ENCODE results near the gene TPSD1. TPM values are rescaled to one million over a fixed set of nuclear protein-coding genes. Genes with fewer than 3 reads are reported as not detected.
"Not testable (repeated sequence)": the region's sequence is repeated elsewhere in the genome, so short reads cannot be mapped to it uniquely, and the experiment has no call there.

Gene TPSD1
- total RNA-seq, 1 donor from 2014 or later = not detected

GRCh38 chr16:1271724-1272413 is 16.0 kb downstream of the TPSD1 start:
- H3K4me3 Mint-ChIP-seq; H3K27me3 Mint-ChIP-seq; DNase-seq; H3K4me1 Mint-ChIP-seq; H3K9me3 Mint-ChIP-seq; intact Hi-C loops (cut with micrococcal nuclease); H3K27ac Mint-ChIP-seq; H3K36me3 Mint-ChIP-seq (ENCODE audit: low read depth): not testable (repeated sequence)

- peaks cover 3% of the 10 kb centered on the region for H3K27me3 Mint-ChIP-seq
- H3K4me3 Mint-ChIP-seq = no peak overlapping the region
- DNase-seq = no peak
- H3K4me1 Mint-ChIP-seq = no peaks in the 10 kb centered on the region
- intact Hi-C loops (cut with micrococcal nuclease) = no loop called here
- H3K27ac Mint-ChIP-seq = no peak overlapping the region
- H3K9me3 Mint-ChIP-seq = no peaks in the 10 kb centered on the region
- H3K36me3 Mint-ChIP-seq (ENCODE audit: low read depth) = no peaks in the 10 kb centered on the region
Observed at GRCh38 chr16:1272453-1273198, 16.8 kb downstream of the TPSD1 start.

- intact Hi-C loops (cut with micrococcal nuclease) = no loop called here
- Mint-ChIP-seq H3K27me3 (peaks cover 3% of the 10 kb centered on the region), H3K27ac (no peak overlapping the region), H3K4me1 (no peaks in the 10 kb centered on the region), H3K36me3 (ENCODE audit: low read depth) (no peaks in the 10 kb centered on the region), H3K4me3 (no peak overlapping the region), H3K9me3 (no peaks in the 10 kb centered on the region)
- no peak for DNase-seq
Observed at GRCh38 chr16:1273816-1274215, 17.9 kb downstream of the TPSD1 start.

GRCh38 chr16:1274767-1275166 is 18.9 kb downstream of the TPSD1 start:
- no peak overlapping the region for H3K4me3 Mint-ChIP-seq
- no peaks in the 10 kb centered on the region for H3K9me3 Mint-ChIP-seq
- no peaks in the 10 kb centered on the region for H3K4me1 Mint-ChIP-seq
- no peak overlapping the region for H3K27ac Mint-ChIP-seq
- no peaks in the 10 kb centered on the region for H3K36me3 Mint-ChIP-seq (ENCODE audit: low read depth)
- peaks cover 3% of the 10 kb centered on the region for H3K27me3 Mint-ChIP-seq
- no peak for DNase-seq
- intact Hi-C loops (cut with micrococcal nuclease) = no loop called here

GRCh38 chr16:1275791-1276579 is 20.1 kb downstream of the TPSD1 start:
- intact Hi-C loops (cut with micrococcal nuclease) = no loop called here
- Mint-ChIP-seq H3K4me1 (no peaks in the 10 kb centered on the region), H3K27me3 (peaks cover 3% of the 10 kb centered on the region), H3K27ac (no peak overlapping the region), H3K36me3 (ENCODE audit: low read depth) (no peaks in the 10 kb centered on the region), H3K9me3 (no peaks in the 10 kb centered on the region), H3K4me3 (no peak overlapping the region)
- DNase-seq = no peak

- no peak overlapping the region for H3K27ac Mint-ChIP-seq
- no peak overlapping the region for H3K4me3 Mint-ChIP-seq
- no peaks in the 10 kb centered on the region for H3K9me3 Mint-ChIP-seq
- intact Hi-C loops (cut with micrococcal nuclease) = no loop called here
- no peaks in the 10 kb centered on the region for H3K4me1 Mint-ChIP-seq
- no peak for DNase-seq
- H3K27me3 Mint-ChIP-seq = peaks cover 3% of the 10 kb centered on the region
- no peaks in the 10 kb centered on the region for H3K36me3 Mint-ChIP-seq (ENCODE audit: low read depth)
Observed at GRCh38 chr16:1276580-1276878, 20.7 kb downstream of the TPSD1 start.

GRCh38 chr16:1277151-1277598 is 21.3 kb downstream of the TPSD1 start:
- DNase-seq = no peak
- H3K9me3 Mint-ChIP-seq = no peaks in the 10 kb centered on the region
- no peaks in the 10 kb centered on the region for H3K4me1 Mint-ChIP-seq
- peaks cover 3% of the 10 kb centered on the region for H3K27me3 Mint-ChIP-seq
- no peak overlapping the region for H3K4me3 Mint-ChIP-seq
- intact Hi-C loops (cut with micrococcal nuclease) = no loop called here
- no peaks in the 10 kb centered on the region for H3K36me3 Mint-ChIP-seq (ENCODE audit: low read depth)
- no peak overlapping the region for H3K27ac Mint-ChIP-seq

- intact Hi-C loops (cut with micrococcal nuclease) = no loop called here
- Mint-ChIP-seq H3K27ac (no peak overlapping the region), H3K36me3 (ENCODE audit: low read depth) (no peaks in the 10 kb centered on the region), H3K4me3 (no peak overlapping the region), H3K4me1 (no peaks in the 10 kb centered on the region), H3K9me3 (no peaks in the 10 kb centered on the region), H3K27me3 (peaks cover 3% of the 10 kb centered on the region)
- no peak for DNase-seq
Observed at GRCh38 chr16:1277617-1278282, 21.9 kb downstream of the TPSD1 start.

GRCh38 chr16:1278477-1278876 is 22.6 kb downstream of the TPSD1 start:
- no peaks in the 10 kb centered on the region for H3K27me3 Mint-ChIP-seq
- H3K36me3 Mint-ChIP-seq (ENCODE audit: low read depth) = no peaks in the 10 kb centered on the region
- no peak overlapping the region for H3K4me3 Mint-ChIP-seq
- H3K27ac Mint-ChIP-seq = no peak overlapping the region
- intact Hi-C loops (cut with micrococcal nuclease) = no loop called here
- DNase-seq = no peak
- no peaks in the 10 kb centered on the region for H3K9me3 Mint-ChIP-seq
- H3K4me1 Mint-ChIP-seq = no peaks in the 10 kb centered on the region

- no peaks in the 10 kb centered on the region for H3K9me3 Mint-ChIP-seq
- intact Hi-C loops (cut with micrococcal nuclease) = no loop called here
Observed at GRCh38 chr16:1279081-1279944, 23.4 kb downstream of the TPSD1 start.

GRCh38 chr16:1279945-1280589 is 24.2 kb downstream of the TPSD1 start:
- H3K27me3 Mint-ChIP-seq = no peaks in the 10 kb centered on the region
- no peaks in the 10 kb centered on the region for H3K4me1 Mint-ChIP-seq
- DNase-seq = no peak
- no peaks in the 10 kb centered on the region for H3K9me3 Mint-ChIP-seq
- no peaks in the 10 kb centered on the region for H3K36me3 Mint-ChIP-seq (ENCODE audit: low read depth)
- H3K4me3 Mint-ChIP-seq = no peak overlapping the region
- intact Hi-C loops (cut with micrococcal nuclease) = no loop called here
- no peak overlapping the region for H3K27ac Mint-ChIP-seq

More at GRCh38 chr16:1279081-1279944, 23.4 kb downstream of the TPSD1 start:
- no peak overlapping the region for H3K27ac Mint-ChIP-seq
- H3K36me3 Mint-ChIP-seq (ENCODE audit: low read depth) = no peaks in the 10 kb centered on the region
- H3K4me1 Mint-ChIP-seq = no peaks in the 10 kb centered on the region
- no peak overlapping the region for H3K4me3 Mint-ChIP-seq
- no peak for DNase-seq
- no peaks in the 10 kb centered on the region for H3K27me3 Mint-ChIP-seq

- intact Hi-C loops (cut with micrococcal nuclease) = no loop called here
- DNase-seq = no peak
- Mint-ChIP-seq H3K9me3 (no peaks in the 10 kb centered on the region), H3K4me1 (no peaks in the 10 kb centered on the region), H3K36me3 (ENCODE audit: low read depth) (no peaks in the 10 kb centered on the region), H3K27me3 (no peaks in the 10 kb centered on the region), H3K4me3 (no peak overlapping the region), H3K27ac (no peak overlapping the region)
Observed at GRCh38 chr16:1280783-1281182, 24.9 kb downstream of the TPSD1 start.

- DNase-seq = no peak
- Mint-ChIP-seq H3K9me3 (no peaks in the 10 kb centered on the region), H3K27me3 (no peaks in the 10 kb centered on the region), H3K36me3 (ENCODE audit: low read depth) (no peaks in the 10 kb centered on the region), H3K4me1 (no peaks in the 10 kb centered on the region), H3K27ac (no peak overlapping the region), H3K4me3 (no peak overlapping the region)
- intact Hi-C loops (cut with micrococcal nuclease) = no loop called here
Observed at GRCh38 chr16:1281517-1281916, 25.6 kb downstream of the TPSD1 start.
